Neural crest cell (in vitro differentiated cells): ENCODE data around the gene DCAF10. TPM values are rescaled to one million over a fixed set of nuclear protein-coding genes. Genes with fewer than 3 reads are reported as not detected.
"Not testable (repeated sequence)": the region's sequence is repeated elsewhere in the genome, so short reads cannot be mapped to it uniquely, and the experiment has no call there.

Experiments used
- DNase-seq: peaks from one replicate; pipeline ENCODE4 v3.0.0; 2021; ENCODE audit warnings: low read depth, mixed read lengths, low spot score
- H3K27ac Mint-ChIP-seq: one replicate; pipeline ENCODE4 v1.8.0; 2021; ENCODE audit warnings: mild to moderate bottlenecking, mixed read lengths; ENCODE audit not compliant: unreplicated experiment
- H3K27me3 Mint-ChIP-seq: 2 replicates; pipeline ENCODE4 v1.8.0; 2021; ENCODE audit warnings: low read depth, mild to moderate bottlenecking, mixed read lengths
- H3K36me3 Mint-ChIP-seq: 2 replicates; pipeline ENCODE4 v1.8.0; 2021; ENCODE audit warnings: low read depth, mild to moderate bottlenecking, mixed read lengths
- H3K4me1 Mint-ChIP-seq: 2 replicates; pipeline ENCODE4 v1.8.0; 2021; ENCODE audit warnings: mixed read lengths
- H3K4me3 Mint-ChIP-seq: one replicate; pipeline ENCODE4 v1.8.0; 2021; ENCODE audit warnings: mild to moderate bottlenecking, mixed read lengths
- H3K9me3 Mint-ChIP-seq: 2 replicates; pipeline ENCODE4 v1.8.0; 2021; ENCODE audit warnings: mixed read lengths
- total RNA-seq: library from RNA; stranded (reverse); gene quantifications from 2 replicates; pipeline ENCODE4 v1.2.1, GENCODE V29; 2021
- TF ChIP-seq, protein P1 (sequence below): fragments of 200-600 bp; sonication (generic); conservative IDR thresholded peaks from 2 replicates; pipeline ENCODE4 v1.5.0; 2021; ENCODE audit warnings: antibody characterized with exemption, mild to moderate bottlenecking

DCAF10 gene
- total RNA-seq, 1 donor from 2014 or later = 25.1 TPM

DNA sequence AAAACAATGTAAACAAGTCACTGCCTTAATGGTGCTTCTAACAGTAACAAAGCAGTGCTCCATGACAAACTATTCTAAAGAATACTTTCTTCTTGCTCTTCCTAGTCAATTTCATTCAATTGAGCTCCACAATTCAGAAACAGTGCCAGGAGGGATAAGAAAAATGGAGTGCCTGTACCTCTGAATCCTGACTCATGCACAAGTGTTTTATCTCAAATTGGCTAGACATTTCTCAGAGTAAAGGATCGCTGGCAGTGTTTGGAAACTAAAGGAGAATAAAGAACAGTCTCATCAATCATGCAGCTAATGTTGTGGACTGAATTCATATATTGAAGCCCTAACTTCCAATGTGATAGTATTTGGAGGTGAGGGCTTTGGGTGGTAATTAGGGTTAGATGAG is 75.8 kb downstream of the DCAF10 start:
- H3K4me1 Mint-ChIP-seq = no peaks in the 10 kb centered on the region
- TF ChIP-seq, protein P1, sequence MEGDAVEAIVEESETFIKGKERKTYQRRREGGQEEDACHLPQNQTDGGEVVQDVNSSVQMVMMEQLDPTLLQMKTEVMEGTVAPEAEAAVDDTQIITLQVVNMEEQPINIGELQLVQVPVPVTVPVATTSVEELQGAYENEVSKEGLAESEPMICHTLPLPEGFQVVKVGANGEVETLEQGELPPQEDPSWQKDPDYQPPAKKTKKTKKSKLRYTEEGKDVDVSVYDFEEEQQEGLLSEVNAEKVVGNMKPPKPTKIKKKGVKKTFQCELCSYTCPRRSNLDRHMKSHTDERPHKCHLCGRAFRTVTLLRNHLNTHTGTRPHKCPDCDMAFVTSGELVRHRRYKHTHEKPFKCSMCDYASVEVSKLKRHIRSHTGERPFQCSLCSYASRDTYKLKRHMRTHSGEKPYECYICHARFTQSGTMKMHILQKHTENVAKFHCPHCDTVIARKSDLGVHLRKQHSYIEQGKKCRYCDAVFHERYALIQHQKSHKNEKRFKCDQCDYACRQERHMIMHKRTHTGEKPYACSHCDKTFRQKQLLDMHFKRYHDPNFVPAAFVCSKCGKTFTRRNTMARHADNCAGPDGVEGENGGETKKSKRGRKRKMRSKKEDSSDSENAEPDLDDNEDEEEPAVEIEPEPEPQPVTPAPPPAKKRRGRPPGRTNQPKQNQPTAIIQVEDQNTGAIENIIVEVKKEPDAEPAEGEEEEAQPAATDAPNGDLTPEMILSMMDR = no peak
- no peak overlapping the region for H3K27ac Mint-ChIP-seq
- no peak overlapping the region for H3K4me3 Mint-ChIP-seq
- peaks cover 27% of the 10 kb centered on the region for H3K36me3 Mint-ChIP-seq
- peaks cover 3% of the 10 kb centered on the region for H3K9me3 Mint-ChIP-seq
- no peak for DNase-seq
- no peaks in the 10 kb centered on the region for H3K27me3 Mint-ChIP-seq

DNA sequence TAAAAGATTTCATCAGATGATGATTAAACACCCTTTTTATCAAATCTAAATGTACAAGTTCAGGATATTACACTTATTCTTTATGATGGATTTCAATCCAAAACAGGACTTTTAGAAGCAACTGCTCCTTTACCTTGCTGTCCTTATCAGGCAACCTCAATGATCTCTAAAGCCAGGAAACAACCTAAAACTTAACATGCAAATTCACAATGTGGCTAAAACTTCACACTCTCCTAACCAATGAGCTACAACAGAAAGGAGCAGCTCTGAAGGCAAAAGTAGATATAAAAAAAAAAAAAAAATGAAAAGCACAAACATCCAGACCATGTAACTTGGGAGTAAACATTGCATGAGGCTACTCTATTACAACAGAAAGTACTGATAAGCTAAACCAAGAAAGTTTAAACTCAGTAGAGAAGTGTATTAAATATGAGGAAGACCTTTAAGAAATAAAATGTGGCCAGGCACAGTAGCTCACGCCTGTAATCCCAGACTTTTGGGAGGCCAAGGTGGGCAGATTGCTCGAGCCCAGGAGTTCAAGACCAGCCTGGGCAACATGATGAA is 80.4 kb downstream of the DCAF10 start:
- peaks cover 3% of the 10 kb centered on the region for H3K9me3 Mint-ChIP-seq
- H3K36me3 Mint-ChIP-seq = peaks cover 26% of the 10 kb centered on the region
- TF ChIP-seq, protein P1 = no peak
- H3K4me3 Mint-ChIP-seq = no peak overlapping the region
- H3K27me3 Mint-ChIP-seq = no peaks in the 10 kb centered on the region
- DNase-seq = no peak
- H3K27ac Mint-ChIP-seq = no peak overlapping the region
- H3K4me1 Mint-ChIP-seq = peaks cover 8% of the 10 kb centered on the region

DNA sequence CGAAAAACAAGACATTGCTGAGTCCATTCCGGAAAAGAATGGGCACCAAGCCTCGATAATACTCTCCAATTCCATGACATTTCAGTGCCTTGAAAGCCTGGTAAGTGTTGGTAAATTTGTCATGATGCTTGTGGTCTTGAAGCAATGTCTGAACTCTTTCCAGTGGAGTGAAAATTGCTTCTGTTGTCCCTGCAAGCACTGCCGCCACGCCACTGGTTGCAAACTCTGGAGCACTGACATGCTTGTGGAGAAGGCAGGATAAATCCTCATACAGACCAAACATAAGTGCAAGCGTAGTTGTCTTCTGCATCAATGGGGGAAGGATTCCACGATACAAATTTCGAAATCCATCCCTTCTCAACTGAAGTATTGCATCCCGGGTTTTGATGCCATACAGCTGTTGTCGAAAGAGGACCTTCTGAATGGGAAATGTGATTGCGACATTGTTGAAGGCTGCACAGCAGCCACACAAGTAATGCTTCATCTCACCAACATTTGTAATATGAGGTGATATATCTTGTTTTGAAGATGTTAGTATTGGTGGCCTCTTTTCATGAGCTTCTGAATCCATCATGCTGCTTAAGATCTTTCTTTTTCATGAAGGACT is 87.5 kb downstream of the DCAF10 start:
- not testable (repeated sequence) for H3K9me3 Mint-ChIP-seq, DNase-seq, H3K27me3 Mint-ChIP-seq, H3K4me3 Mint-ChIP-seq, H3K27ac Mint-ChIP-seq
- H3K4me1 Mint-ChIP-seq = peaks cover 15% of the 10 kb centered on the region
- H3K36me3 Mint-ChIP-seq = peaks cover 29% of the 10 kb centered on the region

DNA sequence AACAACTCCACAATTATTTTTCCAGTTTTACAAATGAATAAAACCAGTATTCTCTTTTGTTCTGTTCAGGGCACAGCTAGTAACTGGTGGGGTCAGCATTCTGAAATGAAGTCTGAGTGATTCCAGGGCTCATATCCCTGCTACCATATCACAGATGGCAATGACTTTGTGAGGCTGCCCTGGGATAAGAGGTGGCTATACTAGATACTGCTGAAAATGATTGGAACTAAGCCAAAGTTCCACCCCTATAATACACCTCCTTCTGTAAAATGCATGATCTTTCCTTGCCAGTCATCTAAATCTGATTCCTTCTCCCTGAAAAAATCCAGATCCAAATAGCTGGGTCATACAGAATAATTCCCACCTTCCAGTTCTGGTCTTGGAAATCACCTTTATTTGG is 88.9 kb downstream of the DCAF10 start:
- Mint-ChIP-seq H3K36me3 (peaks cover 38% of the 10 kb centered on the region), H3K27ac (no peak overlapping the region), H3K27me3 (no peaks in the 10 kb centered on the region), H3K9me3 (no peaks in the 10 kb centered on the region), H3K4me3 (no peak overlapping the region), H3K4me1 (peaks cover 14% of the 10 kb centered on the region)
- TF ChIP-seq, protein P1 = no peak
- no peak for DNase-seq

DNA sequence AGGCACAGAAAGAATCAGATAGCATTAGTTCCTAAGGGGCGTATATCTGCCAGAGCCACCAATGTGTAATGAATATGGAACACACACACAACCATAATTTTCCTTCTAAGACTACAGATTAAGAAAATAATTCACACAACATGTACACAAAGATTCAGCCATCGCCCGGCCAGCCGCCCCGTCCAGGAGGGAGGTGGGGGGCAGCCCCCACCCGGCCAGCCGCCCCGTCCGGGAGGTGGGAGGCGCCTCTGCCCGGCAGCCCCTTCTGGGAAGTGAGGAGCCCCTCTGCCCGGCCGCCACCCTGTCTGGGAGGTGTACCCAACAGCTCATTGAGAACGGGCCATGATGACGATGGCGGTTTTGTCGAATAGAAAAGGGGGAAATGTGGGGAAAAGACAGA is 90.4 kb downstream of the DCAF10 start:
- H3K9me3 Mint-ChIP-seq, H3K27me3 Mint-ChIP-seq, H3K4me1 Mint-ChIP-seq, H3K4me3 Mint-ChIP-seq, DNase-seq, H3K27ac Mint-ChIP-seq: not testable (repeated sequence)
- peaks cover 41% of the 10 kb centered on the region for H3K36me3 Mint-ChIP-seq

DNA sequence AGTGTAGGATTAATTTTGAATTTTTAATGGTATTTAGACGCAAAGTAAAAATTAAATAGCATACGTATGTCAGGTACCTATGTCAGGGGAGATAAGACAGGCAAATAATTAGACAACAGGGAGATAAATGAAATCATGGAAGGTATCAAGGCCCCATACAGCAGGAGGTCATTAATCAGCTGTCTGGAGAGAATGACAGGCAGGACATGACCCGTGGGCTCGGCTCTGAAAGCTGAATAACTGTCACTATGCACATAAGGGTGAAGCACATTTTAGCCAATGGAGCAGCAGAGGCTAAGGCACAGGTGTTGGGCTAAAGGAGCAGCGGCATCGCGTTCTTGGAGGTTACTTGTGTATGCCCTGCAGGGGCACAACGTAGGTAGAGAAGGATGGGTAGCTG is 91.5 kb downstream of the DCAF10 start:
- Mint-ChIP-seq H3K27me3 (no peaks in the 10 kb centered on the region), H3K4me3 (no peak overlapping the region)

More for the DNA sequence above, 91.5 kb downstream of the DCAF10 start:
- TF ChIP-seq, protein P1 = no peak
- Mint-ChIP-seq H3K4me1 (peaks cover 8% of the 10 kb centered on the region), H3K9me3 (no peaks in the 10 kb centered on the region), H3K36me3 (peaks cover 39% of the 10 kb centered on the region), H3K27ac (no peak overlapping the region)
- no peak for DNase-seq
